ENCODE data around the gene WDR70.

WDR70 gene

GRCh38 chr5:37730896-37731455 lies 351.9 kb downstream of the WDR70 start:
- DNase-seq: no peak

GRCh38 chr5:37734114-37734513 lies 355.0 kb downstream of the WDR70 start:
- no peak for DNase-seq

GRCh38 chr5:37735649-37736347 lies 356.7 kb downstream of the WDR70 start:
- no peak for DNase-seq

GRCh38 chr5:37736397-37736796 lies 357.3 kb downstream of the WDR70 start:
- DNase-seq: no peak

GRCh38 chr5:37737326-37738056 lies 358.4 kb downstream of the WDR70 start:
- no peak for DNase-seq

- DNase-seq: no peak
Observed at GRCh38 chr5:37738057-37738691, 359.1 kb downstream of the WDR70 start.

GRCh38 chr5:37738865-37739488 lies 359.9 kb downstream of the WDR70 start:
- DNase-seq: no peak

- DNase-seq: no peak
Observed at GRCh38 chr5:37739817-37740261, 360.7 kb downstream of the WDR70 start.

GRCh38 chr5:37740331-37741066 lies 361.4 kb downstream of the WDR70 start:
- DNase-seq: no peak

GRCh38 chr5:37742111-37742510 lies 363.0 kb downstream of the WDR70 start:
- DNase-seq: no peak

GRCh38 chr5:37751227-37751626 lies 372.1 kb downstream of the WDR70 start:
- DNase-seq: no peak

GRCh38 chr5:37754976-37755375 lies 375.9 kb downstream of the WDR70 start:
- no peak for DNase-seq

GRCh38 chr5:37755581-37755980 lies 376.5 kb downstream of the WDR70 start:
- no peak for DNase-seq

- DNase-seq: no peak
Observed at GRCh38 chr5:37756248-37756647, 377.1 kb downstream of the WDR70 start.

GRCh38 chr5:37757980-37758582 lies 379.0 kb downstream of the WDR70 start:
- no peak for DNase-seq

GRCh38 chr5:37767251-37767650 lies 388.1 kb downstream of the WDR70 start:
- no peak for DNase-seq

- no peak for DNase-seq
Observed at GRCh38 chr5:37767961-37768360, 388.8 kb downstream of the WDR70 start.

- no peak for DNase-seq
Observed at GRCh38 chr5:37768371-37768770, 389.3 kb downstream of the WDR70 start.

GRCh38 chr5:37769108-37769507 lies 390.0 kb downstream of the WDR70 start:
- no peak for DNase-seq

- DNase-seq: no peak
Observed at GRCh38 chr5:37769840-37770239, 390.7 kb downstream of the WDR70 start.

- DNase-seq: no peak
Observed at GRCh38 chr5:37770786-37771185, 391.7 kb downstream of the WDR70 start.

- DNase-seq: no peak
Observed at GRCh38 chr5:37771203-37771611, 392.1 kb downstream of the WDR70 start.
